ENCODE results near the gene ZFHX3. TPM values are rescaled to one million over a fixed set of nuclear protein-coding genes. Genes with fewer than 3 reads are reported as not detected.
A peak's percentile ranks its signal among the peaks of the same experiment; 100 is the strongest.
"Not testable (repeated sequence)": the region's sequence is repeated elsewhere in the genome, so short reads cannot be mapped to it uniquely, and the experiment has no call there.

ZFHX3 gene
- total RNA-seq, 6 experiments from 2014 or later = 14.5 to 25.8 (median 15.8) TPM

- H3K4me1 Mint-ChIP-seq (ENCODE audit: low read depth) = peaks cover 15% of the 10 kb centered on the region
- no peak overlapping the region for H3K4me3 Mint-ChIP-seq
- H3K36me3 Mint-ChIP-seq (ENCODE audit: low read depth) = peaks cover 6% of the 10 kb centered on the region; the same call in 1 of the 2 replicates
- DNase-seq = no peak
- no peak for TF ChIP-seq CTCF (IDR thresholded peaks at IDR 0.05)
- peaks cover 3% of the 10 kb centered on the region for H3K27me3 Mint-ChIP-seq (ENCODE audit: insufficient read depth)
- H3K9me3 Mint-ChIP-seq = peaks cover 5% of the 10 kb centered on the region; the same call in 1 of the 2 replicates
- H3K27ac Mint-ChIP-seq = no peak overlapping the region
These were observed 38.2 kb upstream of the ZFHX3 start for GRCh38 chr16:73086108-73086507.

- Mint-ChIP-seq H3K4me3 (no peak overlapping the region), H3K36me3 (ENCODE audit: low read depth) (peaks cover 6% of the 10 kb centered on the region; the same call in 1 of the 2 replicates), H3K4me1 (ENCODE audit: low read depth) (peaks cover 15% of the 10 kb centered on the region), H3K9me3 (peaks cover 5% of the 10 kb centered on the region; the same call in 1 of the 2 replicates), H3K27me3 (ENCODE audit: insufficient read depth) (peaks cover 4% of the 10 kb centered on the region), H3K27ac (peak overlapping the region; percentile 93; the same call in 1 of the 2 replicates)
- no peak for TF ChIP-seq CTCF (IDR thresholded peaks at IDR 0.05)
- DNase-seq = no peak
These were observed 35.3 kb upstream of the ZFHX3 start for GRCh38 chr16:73083271-73083670.

GRCh38 chr16:73082634-73083051, 34.7 kb upstream of the ZFHX3 start:
- not testable (repeated sequence) for H3K9me3 Mint-ChIP-seq; H3K36me3 Mint-ChIP-seq (ENCODE audit: low read depth); H3K27me3 Mint-ChIP-seq (ENCODE audit: insufficient read depth)
- H3K27ac Mint-ChIP-seq = peak overlapping the region; percentile 93
- peaks cover 15% of the 10 kb centered on the region for H3K4me1 Mint-ChIP-seq (ENCODE audit: low read depth)
- peak; percentile 98 for DNase-seq
- H3K4me3 Mint-ChIP-seq = peak overlapping the region; percentile 30; the same call in 1 of the 2 replicates

- Mint-ChIP-seq H3K27me3 (ENCODE audit: insufficient read depth) (peaks cover 2% of the 10 kb centered on the region), H3K4me3 (no peak overlapping the region), H3K9me3 (peaks cover 5% of the 10 kb centered on the region; the same call in 1 of the 2 replicates), H3K4me1 (ENCODE audit: low read depth) (peaks cover 19% of the 10 kb centered on the region), H3K36me3 (ENCODE audit: low read depth) (peaks cover 6% of the 10 kb centered on the region; the same call in 1 of the 2 replicates), H3K27ac (no peak overlapping the region)
- no peak for DNase-seq
- no peak for TF ChIP-seq CTCF (IDR thresholded peaks at IDR 0.05)
These were observed 33.0 kb upstream of the ZFHX3 start for GRCh38 chr16:73080931-73081330.

GRCh38 chr16:73076324-73076810, 28.4 kb upstream of the ZFHX3 start:
- no peak for TF ChIP-seq CTCF (IDR thresholded peaks at IDR 0.05)
- Mint-ChIP-seq H3K36me3 (ENCODE audit: low read depth) (no peaks in the 10 kb centered on the region), H3K4me3 (no peak overlapping the region), H3K27ac (no peak overlapping the region), H3K9me3 (no peaks in the 10 kb centered on the region), H3K27me3 (ENCODE audit: insufficient read depth) (peaks cover 4% of the 10 kb centered on the region), H3K4me1 (ENCODE audit: low read depth) (peaks cover 12% of the 10 kb centered on the region)
- DNase-seq = no peak

- H3K27me3 Mint-ChIP-seq (ENCODE audit: insufficient read depth) = peaks cover 6% of the 10 kb centered on the region
- H3K9me3 Mint-ChIP-seq = no peaks in the 10 kb centered on the region
- no peak for DNase-seq
- no peak overlapping the region for H3K27ac Mint-ChIP-seq
- H3K4me1 Mint-ChIP-seq (ENCODE audit: low read depth) = peaks cover 29% of the 10 kb centered on the region
- TF ChIP-seq CTCF (IDR thresholded peaks at IDR 0.05) = no peak
- H3K4me3 Mint-ChIP-seq = no peak overlapping the region
- no peaks in the 10 kb centered on the region for H3K36me3 Mint-ChIP-seq (ENCODE audit: low read depth)
These were observed 26.5 kb upstream of the ZFHX3 start for GRCh38 chr16:73074382-73074781.

GRCh38 chr16:73072051-73072450, 24.1 kb upstream of the ZFHX3 start:
- not testable (repeated sequence) for H3K9me3 Mint-ChIP-seq; DNase-seq; H3K36me3 Mint-ChIP-seq (ENCODE audit: low read depth); H3K27ac Mint-ChIP-seq; H3K4me3 Mint-ChIP-seq; H3K27me3 Mint-ChIP-seq (ENCODE audit: insufficient read depth)
- peaks cover 49% of the 10 kb centered on the region for H3K4me1 Mint-ChIP-seq (ENCODE audit: low read depth)

Measured in HFFc6 (cell line).